ENCODE measurements around the gene MYF6.
"Not testable (repeated sequence)": the region's sequence is repeated elsewhere in the genome, so short reads cannot be mapped to it uniquely, and the experiment has no call there.

The MYF6 gene

DNA sequence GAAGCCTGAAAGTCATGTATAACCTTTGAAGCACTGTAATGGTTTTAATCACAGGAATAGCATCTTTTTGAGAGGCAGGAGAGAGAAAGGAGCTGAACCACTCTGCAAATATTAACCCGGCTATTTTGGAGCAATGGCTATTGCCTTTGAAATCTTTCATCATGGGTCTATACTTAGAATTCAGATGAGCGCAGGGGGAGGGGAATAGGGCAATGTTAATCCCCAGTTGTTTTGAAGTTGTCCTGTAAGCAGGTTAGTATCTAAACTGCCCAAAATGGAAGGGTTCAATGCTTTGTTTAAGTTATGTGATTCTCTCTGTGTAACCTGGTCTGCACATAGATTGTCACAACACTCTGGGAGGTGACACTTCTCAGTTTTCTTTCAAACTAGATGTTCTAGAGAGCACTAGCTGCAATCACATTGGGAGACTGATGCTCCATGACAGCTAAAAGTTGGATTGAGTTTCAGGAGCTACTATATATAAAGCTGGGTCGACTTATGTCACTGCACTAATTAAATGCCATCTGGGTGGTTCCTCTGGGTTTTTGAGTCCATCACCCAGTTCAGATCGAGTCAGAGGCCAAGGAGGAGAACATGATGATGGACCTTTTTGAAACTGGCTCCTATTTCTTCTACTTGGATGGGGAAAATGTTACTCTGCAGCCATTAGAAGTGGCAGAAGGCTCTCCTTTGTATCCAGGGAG, at the start of gene MYF6:
MYF6 (plus strand) TSS at position 509 of the 704 bp plus-strand sequence; CDS start at position 595, 86 bp downstream.
- DNase-seq, result no peak

DNA sequence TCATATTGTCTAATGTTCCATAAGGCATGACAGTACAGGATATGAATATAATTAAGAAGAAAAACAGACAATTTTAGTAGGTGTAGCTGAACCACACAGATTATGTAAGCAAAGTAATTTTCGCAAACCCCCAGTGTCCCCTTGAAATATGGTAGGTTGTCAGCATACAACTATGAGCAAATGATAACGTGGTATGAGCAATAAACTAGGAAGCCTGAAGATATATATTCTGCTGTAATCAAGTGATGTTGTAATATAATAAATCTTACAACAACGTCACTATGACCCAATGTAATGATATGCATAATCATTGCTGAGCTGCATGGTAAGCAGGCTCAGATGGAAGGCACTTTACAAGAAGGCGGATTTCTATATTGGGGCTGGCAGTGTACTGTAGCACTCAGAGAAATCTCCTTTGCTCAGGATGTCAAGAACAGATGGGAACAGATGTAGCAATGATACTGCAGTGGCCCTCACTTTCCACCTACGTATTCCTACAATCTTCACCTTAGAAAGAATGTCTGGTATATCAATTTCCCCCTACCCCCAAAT, 47.8 kb upstream of the MYF6 start:
- no peak for DNase-seq

DNA sequence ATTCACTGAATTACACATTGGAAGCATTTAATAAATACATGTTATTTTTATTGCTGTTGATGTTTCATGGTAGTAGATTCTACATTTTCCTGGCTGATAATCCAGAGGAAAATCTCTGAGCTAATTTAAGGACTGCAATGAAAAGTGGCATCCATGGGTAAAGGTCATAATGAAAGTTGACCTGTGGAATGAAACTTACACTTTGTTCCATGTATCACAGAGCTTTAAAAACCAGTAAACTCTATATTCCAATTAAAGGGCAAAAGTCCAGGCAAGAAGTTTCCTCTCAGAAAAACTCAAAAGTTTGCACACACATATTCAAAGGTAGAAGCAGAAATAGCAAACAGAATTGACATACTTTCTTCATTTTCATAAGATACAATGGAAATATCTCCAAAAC, 44.8 kb upstream of the MYF6 start:
- no peak for DNase-seq

DNA sequence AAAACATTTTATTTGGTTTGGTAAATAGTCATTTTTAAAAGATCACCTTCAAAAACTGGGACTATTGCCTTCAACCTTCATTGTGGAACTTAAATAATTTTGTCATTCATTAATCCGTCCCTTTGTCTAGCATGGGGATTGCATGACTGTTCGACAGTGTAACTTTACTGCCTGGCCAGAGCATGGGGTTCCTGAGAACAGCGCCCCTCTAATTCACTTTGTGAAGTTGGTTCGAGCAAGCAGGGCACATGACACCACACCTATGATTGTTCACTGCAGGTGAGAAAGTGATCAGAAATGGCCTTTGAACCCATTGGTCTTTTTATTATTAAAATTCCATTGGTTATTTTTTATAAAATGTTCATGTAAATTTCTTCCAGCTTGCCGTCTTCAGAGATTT, 37.2 kb upstream of the MYF6 start:
- DNase-seq, result no peak

DNA sequence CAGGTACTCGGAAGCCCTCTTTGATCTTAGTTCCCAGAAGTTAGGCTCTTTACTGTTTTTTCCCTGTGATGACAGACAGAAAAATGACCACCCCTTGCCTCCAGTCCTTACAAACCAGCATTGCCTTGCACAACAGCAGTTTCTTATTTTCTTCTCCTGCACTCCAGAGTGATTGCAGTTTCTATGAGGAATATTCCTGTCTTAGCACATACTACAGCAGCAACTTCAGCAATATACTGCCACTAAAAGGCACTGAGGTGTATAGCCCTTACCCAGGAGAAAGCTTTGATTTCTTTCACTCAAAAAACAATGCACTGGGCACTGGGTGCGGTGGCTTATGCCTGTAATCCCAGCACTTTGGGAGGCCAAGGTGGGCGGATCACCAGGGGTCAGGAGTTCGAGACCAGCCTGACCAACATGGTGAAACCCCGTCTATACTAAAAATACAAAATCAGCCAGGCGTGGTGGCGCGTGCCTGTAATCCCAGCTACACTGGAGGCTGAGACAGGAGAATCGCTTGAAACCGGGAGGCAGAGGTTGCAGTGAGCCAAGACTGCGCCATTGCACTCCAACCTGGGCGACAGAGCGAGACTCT, 31.3 kb upstream of the MYF6 start:
- not testable (repeated sequence) for DNase-seq

DNA sequence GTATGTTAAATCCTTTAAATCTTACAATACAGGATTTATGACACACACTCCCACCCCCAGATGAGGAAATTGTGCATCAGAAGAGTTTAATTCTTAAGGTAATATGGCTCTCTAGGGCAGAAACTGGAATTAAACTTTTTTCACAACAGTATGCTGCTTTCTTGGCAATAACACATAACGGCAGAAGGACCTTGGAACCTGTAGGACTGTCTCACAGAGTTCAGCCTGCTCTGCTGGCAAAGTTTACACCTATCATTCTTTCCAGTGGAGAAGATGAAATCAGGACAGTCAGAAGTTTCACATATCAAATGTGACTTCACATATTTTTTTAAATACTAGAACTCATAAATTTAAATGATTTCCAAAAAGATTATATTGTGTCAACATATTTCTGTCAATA, 30.6 kb upstream of the MYF6 start:
- no peak for DNase-seq

DNA sequence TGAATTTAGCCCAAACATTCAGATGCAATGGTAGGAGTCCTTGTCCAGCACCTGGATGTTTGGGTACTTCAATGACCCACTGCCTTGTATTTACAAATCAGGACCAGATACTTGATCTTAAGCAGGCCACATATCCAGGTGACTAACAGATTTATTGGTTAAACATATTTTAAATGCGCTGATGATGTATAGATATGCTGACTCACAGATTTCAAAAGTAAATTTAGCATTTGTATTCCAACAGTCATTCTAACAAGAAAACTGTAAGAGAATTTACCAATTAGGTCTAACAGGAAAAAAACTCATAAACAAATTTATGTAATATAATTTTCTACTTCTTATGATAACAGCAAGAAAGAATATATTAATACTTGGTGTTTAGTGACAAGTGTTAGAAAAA, 29.4 kb upstream of the MYF6 start:
- no peak for DNase-seq

DNA sequence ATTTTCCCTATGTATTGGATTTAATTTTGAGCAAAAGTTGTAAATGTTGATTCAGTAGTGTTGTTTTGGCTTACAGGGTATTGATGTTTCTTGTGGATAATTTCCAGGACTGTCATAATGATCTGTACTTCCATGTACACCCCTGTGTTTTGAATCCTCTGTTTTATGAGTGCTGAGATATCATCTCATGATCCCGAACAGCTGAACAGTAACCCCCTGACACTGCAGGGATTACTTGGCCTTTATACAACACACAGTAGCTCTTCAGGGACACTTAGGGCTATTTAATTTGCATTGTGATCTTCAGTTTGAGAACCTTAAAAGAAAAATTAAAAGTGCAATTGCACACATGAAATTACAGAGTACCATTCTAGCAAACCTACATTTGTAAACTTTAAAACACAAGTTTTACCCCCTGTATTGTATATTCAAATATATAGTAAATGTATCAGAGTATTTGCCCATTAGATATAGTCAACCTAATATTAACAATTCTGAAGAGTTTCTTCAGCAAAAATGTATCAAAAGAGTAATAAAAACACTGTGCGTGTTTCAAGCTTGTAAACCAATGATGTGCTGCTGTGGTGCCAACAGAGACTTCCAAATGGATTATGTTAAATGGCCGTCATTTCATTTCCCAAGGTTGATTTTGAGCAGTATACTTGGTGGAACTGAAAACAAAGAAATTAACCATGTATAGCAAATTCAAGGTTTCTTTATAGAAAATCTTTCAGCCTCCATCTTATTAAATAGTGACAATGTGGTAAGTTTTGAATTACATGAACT, 27.9 kb upstream of the MYF6 start:
- no peak for DNase-seq

DNA sequence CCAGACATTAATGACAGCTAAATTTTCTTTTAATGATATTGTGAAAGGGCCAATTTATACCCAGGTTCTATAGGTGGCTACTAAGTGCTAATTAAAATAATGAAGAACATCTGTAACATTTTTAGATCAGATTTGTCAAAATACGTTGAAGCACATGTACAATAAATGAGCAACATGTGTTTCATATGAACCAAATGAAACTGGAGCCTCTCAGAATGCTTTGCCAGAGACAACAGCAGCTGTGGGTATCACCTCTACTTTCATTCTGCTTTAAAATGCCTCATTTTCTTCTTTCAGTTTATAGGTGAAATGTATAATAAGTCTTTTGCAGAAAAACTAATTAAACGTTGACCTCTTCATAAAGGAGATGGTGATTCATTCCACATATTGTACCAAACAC, 26.1 kb upstream of the MYF6 start:
- no peak for DNase-seq

DNA sequence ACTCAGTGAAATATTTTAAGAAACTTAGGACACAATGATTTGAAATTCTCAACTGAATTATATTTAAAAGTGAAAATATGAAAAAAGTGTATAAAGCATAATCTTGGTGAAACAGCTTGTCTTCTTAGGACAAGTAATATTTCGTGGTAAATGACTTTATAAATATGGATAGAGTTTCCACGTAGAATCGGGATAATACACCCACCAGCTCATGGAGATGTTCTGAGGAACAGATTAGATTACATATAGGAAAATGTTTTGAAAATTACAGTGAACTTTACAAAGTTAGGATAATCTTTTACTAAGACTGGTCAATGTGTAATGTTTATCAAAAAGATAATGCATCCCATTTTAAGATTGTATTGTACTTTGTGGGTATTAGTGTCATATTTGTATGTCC, 25.6 kb upstream of the MYF6 start:
- no peak for DNase-seq

DNA sequence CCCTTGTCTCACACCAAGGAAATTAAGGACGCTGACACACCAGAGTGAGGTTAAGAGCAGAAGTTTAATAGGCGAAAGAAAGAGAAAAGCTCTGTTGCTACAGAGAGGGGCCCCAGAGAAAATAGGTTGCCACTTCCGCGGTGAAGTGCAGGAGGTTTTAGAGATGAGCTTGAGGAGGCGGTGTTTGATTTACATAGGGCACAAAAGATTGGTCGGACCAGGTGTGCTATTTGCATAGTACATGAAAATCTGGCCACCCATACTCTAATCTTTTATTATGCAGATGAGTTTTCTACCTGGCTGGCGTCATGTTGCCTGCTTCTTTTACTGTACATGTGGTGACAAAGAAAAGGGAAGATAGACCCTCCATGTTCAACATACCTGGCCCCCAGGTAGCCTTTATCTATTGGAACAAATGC, 23.3 kb upstream of the MYF6 start:
- DNase-seq, result no peak

DNA sequence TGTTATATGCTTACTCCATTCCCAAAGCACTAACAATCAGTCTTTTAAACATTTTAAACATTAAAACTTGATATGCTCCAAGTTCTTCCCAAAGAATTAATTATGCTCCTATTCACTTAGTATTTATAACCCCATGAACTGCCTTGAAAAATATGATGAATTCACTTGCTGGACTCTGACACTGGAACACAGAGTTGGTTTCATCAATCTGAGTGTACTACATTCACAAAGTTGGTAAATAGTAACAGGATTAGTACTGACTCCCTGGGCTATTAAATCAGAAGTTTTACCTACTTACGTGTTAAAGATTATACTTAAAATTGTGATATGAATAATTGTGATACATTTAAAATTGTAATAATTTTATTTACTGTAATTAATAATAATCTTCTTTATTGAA, 17.3 kb upstream of the MYF6 start:
- DNase-seq, result no peak

DNA sequence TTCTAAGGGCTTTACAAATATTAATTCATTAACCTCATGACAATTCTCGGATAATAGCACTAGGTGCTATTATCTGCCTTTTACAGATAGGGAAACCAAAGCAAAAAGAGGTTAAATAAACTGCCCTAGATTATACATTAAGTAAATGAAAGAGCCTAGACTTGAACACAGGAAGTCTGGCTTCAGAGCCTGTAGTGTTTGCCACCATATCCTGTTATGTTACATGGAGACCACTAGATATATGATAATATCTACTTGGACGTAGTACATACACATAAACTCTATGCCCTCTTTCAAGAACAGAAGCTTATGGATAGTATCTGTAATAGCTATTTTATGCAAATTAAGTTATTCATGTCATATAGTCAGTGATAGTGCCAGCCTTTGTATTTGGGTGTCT, 16.9 kb upstream of the MYF6 start:
- DNase-seq, result no peak

DNA sequence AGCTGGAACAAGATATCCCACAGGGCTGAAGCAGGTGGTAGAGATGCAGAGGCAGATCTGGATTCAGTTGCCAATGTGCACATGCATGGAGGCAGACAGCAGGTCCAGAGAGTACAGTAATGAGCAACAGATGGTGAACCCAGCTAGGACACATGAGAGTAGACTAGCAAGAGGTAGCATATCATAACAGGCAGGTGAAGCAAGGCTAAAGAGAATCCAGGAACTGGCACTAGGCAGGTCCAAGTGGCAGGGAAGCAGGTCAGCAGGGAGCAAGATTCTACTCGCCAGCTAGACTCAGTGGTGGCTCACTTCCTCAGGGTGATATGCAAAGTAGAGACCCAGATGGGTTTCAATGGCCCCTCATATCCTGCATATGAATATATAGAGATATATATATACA, 15.3 kb upstream of the MYF6 start:
- DNase-seq, result no peak

DNA sequence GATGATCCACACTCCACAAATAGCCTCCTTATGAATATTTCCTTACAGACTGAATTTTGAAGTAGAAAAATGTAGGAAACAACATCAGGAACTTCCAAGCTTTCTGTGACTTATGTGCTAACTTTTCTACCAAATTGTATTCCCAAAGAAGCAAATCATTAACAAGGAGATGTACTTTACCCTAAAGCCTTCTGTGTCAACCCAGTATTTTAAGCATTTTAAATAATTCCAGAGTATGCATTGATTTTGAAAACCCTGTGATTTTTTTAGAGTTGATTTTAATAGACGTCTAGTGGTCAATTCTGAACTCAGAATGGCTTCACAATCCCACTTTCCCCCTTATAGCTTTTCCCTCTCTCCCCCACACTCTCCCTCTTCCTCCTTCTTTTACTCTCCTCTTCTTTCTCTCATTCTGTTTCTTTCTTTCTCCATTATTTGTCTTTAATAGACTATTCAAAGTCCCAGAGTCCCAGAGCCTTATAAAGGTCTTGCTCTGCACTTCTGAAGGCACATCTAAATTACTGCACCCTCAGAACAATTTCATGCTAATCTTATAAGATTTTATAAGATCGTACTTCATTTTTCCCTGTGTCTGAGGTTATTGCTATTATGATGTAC, 10.1 kb upstream of the MYF6 start:
- no peak for DNase-seq

DNA sequence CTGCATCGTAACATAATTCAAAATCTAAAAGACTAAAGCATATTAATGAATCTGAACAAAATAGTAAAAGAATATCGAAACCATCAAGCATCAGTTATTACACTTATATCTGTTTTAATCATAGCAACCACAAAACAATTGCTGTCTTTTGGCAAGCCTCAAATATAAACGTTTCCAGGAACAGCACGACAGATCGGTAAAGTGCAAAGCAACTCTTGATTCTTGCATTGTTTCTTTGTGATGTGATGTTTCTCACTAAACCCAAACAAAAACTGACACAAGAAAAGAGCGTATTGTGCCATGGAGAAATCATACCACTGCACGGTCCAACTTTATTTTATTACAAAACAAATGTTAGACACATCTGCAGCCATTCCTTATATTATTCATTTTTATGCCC, 9.2 kb upstream of the MYF6 start:
- no peak for DNase-seq

DNA sequence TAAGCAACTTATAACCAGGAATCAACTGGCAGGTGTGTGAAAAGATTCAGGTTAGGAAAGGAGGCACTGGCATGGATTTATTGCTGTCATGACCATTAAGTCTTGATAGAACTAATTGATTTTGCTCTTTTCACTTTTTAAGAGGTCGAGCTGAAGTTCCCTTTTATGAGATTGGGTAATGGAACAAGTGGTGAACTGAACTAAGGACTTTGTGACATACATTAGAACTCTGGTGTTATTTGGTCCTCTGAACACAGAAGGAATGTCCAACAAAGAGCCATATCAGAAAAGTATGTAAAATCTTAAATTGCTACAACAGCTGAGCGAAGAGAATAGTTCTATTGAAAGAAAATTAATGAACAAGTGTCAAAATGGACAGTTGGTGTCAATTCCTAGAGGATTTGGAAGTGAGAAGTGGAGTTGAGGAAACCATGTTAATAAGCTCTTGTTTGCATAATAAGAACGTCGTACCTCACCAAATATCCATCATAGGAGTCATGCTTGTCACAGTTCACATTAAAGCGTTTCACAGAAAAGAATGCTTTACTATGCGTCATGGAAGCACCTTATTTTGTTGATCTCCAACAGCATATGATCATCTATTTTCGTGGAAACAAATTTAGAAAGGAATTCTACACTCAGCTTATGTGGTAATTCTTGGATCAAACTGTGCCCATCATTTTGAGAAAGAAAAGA, 8.4 kb upstream of the MYF6 start:
- DNase-seq, result no peak

DNA sequence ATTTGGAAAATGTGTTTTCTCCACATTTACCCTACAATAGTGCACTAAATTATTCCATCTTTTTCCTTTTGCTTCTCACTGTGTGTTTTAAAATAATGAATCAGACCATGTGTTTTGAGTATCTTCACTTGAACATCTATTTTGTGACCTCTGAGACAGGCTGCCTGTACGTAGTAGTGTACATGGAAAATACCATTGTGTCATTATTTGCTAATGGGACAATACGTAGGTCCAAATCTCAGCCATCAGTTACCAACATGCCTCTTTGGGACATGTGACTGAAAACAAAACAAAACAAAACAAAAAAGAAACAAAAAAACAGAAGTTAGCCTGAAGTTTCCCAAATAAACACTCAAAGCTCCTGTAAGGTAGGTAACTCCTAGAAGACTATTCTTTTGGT, 7.1 kb upstream of the MYF6 start:
- no peak for DNase-seq

DNA sequence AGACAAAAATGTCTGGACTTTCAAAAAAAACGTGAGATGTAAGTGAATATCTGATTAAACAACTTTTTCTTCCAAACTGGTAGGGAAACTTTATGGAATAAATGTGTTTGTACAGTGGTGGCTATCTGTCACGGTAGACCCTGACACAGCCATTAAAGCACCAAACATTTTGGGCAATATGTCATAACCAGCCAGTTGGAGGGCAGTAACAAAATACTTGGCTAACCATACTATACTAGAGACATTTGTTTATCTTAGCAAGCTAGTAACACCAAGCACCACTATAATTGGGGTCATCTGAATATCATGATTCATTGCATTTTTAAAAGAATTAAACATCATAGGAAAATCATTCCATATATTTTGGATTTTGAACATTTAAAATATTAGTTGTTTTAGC, 6.0 kb upstream of the MYF6 start:
- no peak for DNase-seq

DNA sequence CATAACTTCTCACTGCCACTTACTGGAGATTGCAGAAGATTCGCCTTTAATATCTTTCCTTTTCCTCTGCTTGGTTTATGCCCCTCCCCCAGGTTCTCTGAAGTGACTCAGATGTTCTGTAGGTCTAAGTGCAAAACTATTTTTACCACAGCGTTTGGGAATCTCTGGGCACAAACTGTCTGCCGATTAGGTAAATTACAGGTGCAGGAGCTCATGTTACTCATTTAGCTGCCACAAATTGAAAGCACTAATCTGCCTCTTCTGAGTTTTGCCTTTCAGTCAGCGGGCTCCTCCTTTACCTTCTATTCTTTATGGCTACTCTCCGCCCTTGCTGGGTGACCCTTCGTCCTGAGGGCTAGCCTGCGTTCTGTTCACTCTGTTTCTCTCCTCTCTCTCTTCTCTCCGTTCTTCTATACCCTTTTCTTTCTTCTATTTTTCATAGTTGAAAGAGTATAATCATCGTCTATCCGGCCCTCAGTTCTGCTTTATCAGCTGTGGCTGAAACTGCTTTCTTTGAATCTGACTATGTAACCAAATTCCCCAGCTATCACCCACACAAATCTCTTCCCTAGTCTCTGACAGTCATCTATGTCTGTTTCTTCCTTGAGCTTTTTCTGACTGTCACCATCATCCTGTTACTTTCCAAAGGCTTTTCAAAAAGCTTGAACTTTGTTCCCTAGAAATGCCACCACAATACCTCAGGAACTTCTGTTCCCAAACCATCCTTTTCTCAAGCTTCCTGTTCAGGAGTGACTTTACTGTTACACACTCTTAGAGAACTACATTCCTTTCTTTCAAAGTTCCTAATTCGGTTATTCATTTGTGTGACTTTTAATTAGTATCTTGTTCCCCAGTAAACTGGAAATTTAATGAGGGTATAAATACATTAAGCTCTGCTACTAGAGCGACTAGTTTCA, 4.3 kb upstream of the MYF6 start:
- DNase-seq, result no peak

DNA sequence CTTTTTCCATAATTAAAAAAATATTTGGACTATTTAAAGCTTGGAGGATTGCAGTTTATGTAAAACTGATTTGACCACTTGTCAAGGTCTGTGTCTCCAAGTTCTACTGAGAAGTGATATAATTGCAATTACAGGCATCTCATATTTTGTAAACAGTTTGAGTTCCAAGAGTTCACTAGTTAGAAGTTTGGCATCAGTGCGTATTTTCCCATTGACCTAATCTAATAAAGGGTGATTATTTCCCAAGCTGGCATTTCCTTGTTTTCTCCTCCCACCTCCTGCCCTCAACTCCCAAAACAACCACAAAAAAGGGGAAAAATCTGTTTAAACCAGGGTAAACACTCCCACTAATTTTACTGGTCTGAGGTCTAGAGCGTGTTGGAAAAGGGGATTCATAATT, 3.0 kb upstream of the MYF6 start:
- no peak for DNase-seq

DNA sequence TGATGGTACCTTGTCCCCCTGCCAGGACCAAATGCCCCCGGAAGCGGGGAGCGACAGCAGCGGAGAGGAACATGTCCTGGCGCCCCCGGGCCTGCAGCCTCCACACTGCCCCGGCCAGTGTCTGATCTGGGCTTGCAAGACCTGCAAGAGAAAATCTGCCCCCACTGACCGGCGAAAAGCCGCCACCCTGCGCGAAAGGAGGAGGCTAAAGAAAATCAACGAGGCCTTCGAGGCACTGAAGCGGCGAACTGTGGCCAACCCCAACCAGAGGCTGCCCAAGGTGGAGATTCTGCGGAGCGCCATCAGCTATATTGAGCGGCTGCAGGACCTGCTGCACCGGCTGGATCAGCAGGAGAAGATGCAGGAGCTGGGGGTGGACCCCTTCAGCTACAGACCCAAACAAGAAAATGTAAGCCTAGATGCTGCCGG, 410 bp downstream of the MYF6 start:
- no peak for DNase-seq

Measured in stimulated activated CD4-positive, alpha-beta T cell treated with anti-CD3 and anti-CD28 coated beads, Interleukin-4, amount 100 ng/mL, for 24 hours (primary cell).